ENCODE measurements around the gene MAN1C1.

MAN1C1 gene

GRCh38 chr1:25765923-25766589, 149.5 kb downstream of the MAN1C1 start:
- no peaks in the 10 kb centered on the region for H3K36me3 ChIP-seq (ENCODE audit: control insufficient read depth, insufficient read depth, low read length)
- peak overlapping the region; percentile 49 for H3K4me2 ChIP-seq (ENCODE audit: low read length)
- no peak for TF ChIP-seq CTCF (IDR thresholded peaks at IDR 0.05)
- H3K27ac ChIP-seq: no peak overlapping the region
- no peak overlapping the region for H3K9ac ChIP-seq
- H3K4me3 ChIP-seq (ENCODE audit: low read depth, low read length): no peak overlapping the region
- no peaks in the 10 kb centered on the region for H3K27me3 ChIP-seq (ENCODE audit: control insufficient read depth, insufficient read depth, low read length)
- H3K9me3 ChIP-seq (ENCODE audit: control insufficient read depth, low read length): no peaks in the 10 kb centered on the region
- H3K4me1 ChIP-seq: peaks cover 17% of the 10 kb centered on the region
- H3K79me2 ChIP-seq: no peaks in the 10 kb centered on the region
- H2AFZ ChIP-seq: no peak overlapping the region

- no peak overlapping the region for H2AFZ ChIP-seq
- H3K79me2 ChIP-seq: no peaks in the 10 kb centered on the region
- no peaks in the 10 kb centered on the region for H3K36me3 ChIP-seq (ENCODE audit: control insufficient read depth, insufficient read depth, low read length)
- peak overlapping the region; percentile 32 for H3K27ac ChIP-seq
- H3K4me1 ChIP-seq: peaks cover 20% of the 10 kb centered on the region
- no peaks in the 10 kb centered on the region for H3K27me3 ChIP-seq (ENCODE audit: control insufficient read depth, insufficient read depth, low read length)
- peak overlapping the region; percentile 49 for H3K4me2 ChIP-seq (ENCODE audit: low read length)
- H3K4me3 ChIP-seq (ENCODE audit: low read depth, low read length): no peak overlapping the region
- H3K9ac ChIP-seq: no peak overlapping the region
- TF ChIP-seq CTCF (IDR thresholded peaks at IDR 0.05): no peak
- no peaks in the 10 kb centered on the region for H3K9me3 ChIP-seq (ENCODE audit: control insufficient read depth, low read length)
Observed at GRCh38 chr1:25766721-25767436, 150.3 kb downstream of the MAN1C1 start.

GRCh38 chr1:25767437-25767770, 150.8 kb downstream of the MAN1C1 start:
- no peak overlapping the region for H3K9ac ChIP-seq
- H3K4me2 ChIP-seq (ENCODE audit: low read length): no peak overlapping the region
- H3K9me3 ChIP-seq (ENCODE audit: control insufficient read depth, low read length): no peaks in the 10 kb centered on the region
- H3K27me3 ChIP-seq (ENCODE audit: control insufficient read depth, insufficient read depth, low read length): no peaks in the 10 kb centered on the region
- H2AFZ ChIP-seq: no peak overlapping the region
- H3K4me3 ChIP-seq (ENCODE audit: low read depth, low read length): no peak overlapping the region
- no peaks in the 10 kb centered on the region for H3K79me2 ChIP-seq
- H3K27ac ChIP-seq: no peak overlapping the region
- peaks cover 25% of the 10 kb centered on the region for H3K4me1 ChIP-seq
- H3K36me3 ChIP-seq (ENCODE audit: control insufficient read depth, insufficient read depth, low read length): no peaks in the 10 kb centered on the region
- no peak for TF ChIP-seq CTCF (IDR thresholded peaks at IDR 0.05)

GRCh38 chr1:25768999-25769398, 152.4 kb downstream of the MAN1C1 start:
- Histone ChIP-seq H3K4me3 (ENCODE audit: low read depth, low read length) (no peak overlapping the region), H2AFZ (no peak overlapping the region), H3K27me3 (ENCODE audit: control insufficient read depth, insufficient read depth, low read length) (no peaks in the 10 kb centered on the region), H3K4me2 (ENCODE audit: low read length) (no peak overlapping the region), H3K9me3 (ENCODE audit: control insufficient read depth, low read length) (no peaks in the 10 kb centered on the region), H3K4me1 (peaks cover 30% of the 10 kb centered on the region), H3K36me3 (ENCODE audit: control insufficient read depth, insufficient read depth, low read length) (no peaks in the 10 kb centered on the region), H3K27ac (no peak overlapping the region), H3K79me2 (no peaks in the 10 kb centered on the region), H3K9ac (no peak overlapping the region)
- TF ChIP-seq CTCF (IDR thresholded peaks at IDR 0.05): no peak

Data from parathyroid adenoma (tissue), 2 donors.